HepG2 (cell line): Measurements from ENCODE around the gene RPS2. TPM values are rescaled to one million over a fixed set of nuclear protein-coding genes. Genes with fewer than 3 reads are reported as not detected.

Experiments
- ATAC-seq: fragments of 200-7000 bp; cut with Tn5 transposase; 3 replicates; pipeline ENCODE4 v1.9.1; 2020; ENCODE audit warnings: mild to moderate bottlenecking, moderate library complexity
- BruUV-seq: library from RNA; stranded (reverse); fragments of 400-500 nt; replicated peaks from 2 replicates; lab custom pipeline; 2021; lab: Mats Ljungman, UMichigan
- CTCF ChIA-PET: fragments of 300-600 bp; formaldehyde crosslinking; extraction: SDS; loops from one replicate; lab custom pipeline; 2021; ENCODE audit warnings: low total read pairs, inconsistent platforms, low intra/inter-chr PET ratio; lab: Yijun Ruan, JAX
- POLR2A ChIA-PET: fragments of 350-600 bp; sonication (Branson Sonifier 250); formaldehyde crosslinking; loops from one replicate; lab custom pipeline; 2020; ENCODE audit warnings: antibody characterized with exemption, inconsistent platforms; lab: Yijun Ruan, JAX
- DNase-seq: peaks from one replicate; pipeline ENCODE4 v3.0.0-alpha.2; 2015; ENCODE audit warnings: low spot score
- FAIRE-seq: peaks from 3 replicates; lab custom pipeline; 2011; peaks lifted over from hg19 to GRCh38; lab: Jason Lieb, UNC
- H2AFZ ChIP-seq: one replicate; pipeline ENCODE4 v1.6.1; 2011; ENCODE audit warnings: low read length, inconsistent platforms
- H3K27ac ChIP-seq: fragments of 300-600 bp; 3 replicates; pipeline ENCODE4 v1.8.0; 2011; ENCODE audit warnings: mixed run types, mild to moderate bottlenecking, mixed read lengths, low read length, inconsistent platforms; ENCODE audit not compliant: insufficient read depth; ENCODE audit errors: extremely low read length
- H3K27me3 ChIP-seq, 2 experiments: fragments of 200-600 bp in 1 of 2; 2 replicates in 1 of 2; 3 replicates in 1 of 2; pipeline versions ENCODE4 v1.6.0 to v1.8.0; 2011; ENCODE audit warnings: low read length in 2 of 2, mild to moderate bottlenecking in 2 of 2, moderate library complexity in 2 of 2, inconsistent platforms in 1 of 2; ENCODE audit not compliant: insufficient read depth in 2 of 2, control insufficient read depth in 1 of 2
- H3K36me3 ChIP-seq, 2 experiments: fragments of 200-600 bp in 1 of 2; replicated peaks in 1 of 2; 2 replicates in 1 of 2; 3 replicates in 1 of 2; pipeline versions ENCODE4 v1.5.1 to v1.8.0; 2011; ENCODE audit warnings: low read length in 2 of 2, inconsistent platforms in 1 of 2; ENCODE audit not compliant: insufficient read depth in 2 of 2, control insufficient read depth in 1 of 2
- H3K4me1 ChIP-seq: 2 replicates; pipeline ENCODE4 v1.5.1; 2012; ENCODE audit warnings: low read length, inconsistent platforms; ENCODE audit not compliant: insufficient read depth
- H3K4me2 ChIP-seq: 2 replicates; pipeline ENCODE4 v1.6.0; 2011; ENCODE audit warnings: low read depth, low read length, inconsistent platforms
- H3K4me3 ChIP-seq, 3 experiments: fragments of 200-600 bp in 1 of 3; sonication (generic), shearing (Covaris generic) in 1 of 3; replicated peaks in 1 of 3; 2 replicates each; pipeline ENCODE4 v1.5.1; 2011 to 2016; ENCODE audit warnings: low read length in 3 of 3, inconsistent platforms in 2 of 3, low read depth in 2 of 3, mild to moderate bottlenecking in 2 of 3, control low read depth in 1 of 3, mixed read lengths in 1 of 3; ENCODE audit not compliant: insufficient read depth in 1 of 3
- H3K79me2 ChIP-seq: one replicate; pipeline ENCODE4 v1.6.1; 2011; ENCODE audit warnings: low read length, inconsistent platforms; ENCODE audit not compliant: insufficient read depth
- H3K9ac ChIP-seq: 2 replicates; pipeline ENCODE4 v1.6.0; 2011; ENCODE audit warnings: mild to moderate bottlenecking, low read depth, low read length, inconsistent platforms; ENCODE audit not compliant: insufficient read depth
- H3K9me3 ChIP-seq: 2 replicates; pipeline ENCODE4 v1.5.1; 2012; ENCODE audit warnings: mild to moderate bottlenecking, low read length
- H4K20me1 ChIP-seq: 2 replicates; pipeline ENCODE4 v1.6.0; 2011; ENCODE audit warnings: inconsistent platforms, mild to moderate bottlenecking, low read length, moderate library complexity; ENCODE audit not compliant: insufficient read depth
- DMTF1 ChIP-seq: sonication (generic); formaldehyde crosslinking; IDR thresholded peaks from 2 replicates; pipeline ENCODE4 v1.4.0; 2020; ENCODE audit warnings: mild to moderate bottlenecking, missing genetic modification reagents
- FIP1L1 ChIP-seq: fragments of 200-400 bp; formaldehyde crosslinking; IDR thresholded peaks from 2 replicates; pipeline ENCODE4 v1.6.1; 2018; ENCODE audit warnings: low read depth, mild to moderate bottlenecking, low read length, moderate library complexity, borderline replicate concordance; ENCODE audit not compliant: insufficient read depth
- HNF1B ChIP-seq: sonication (generic); formaldehyde crosslinking; IDR thresholded peaks from 2 replicates; pipeline ENCODE4 v1.5.1; 2020; ENCODE audit warnings: mild to moderate bottlenecking, moderate library complexity, missing genetic modification reagents
- KDM5A ChIP-seq: fragments of 200-600 bp; sonication (generic); IDR thresholded peaks from 2 replicates; pipeline ENCODE4 v1.7.0; 2018; ENCODE audit warnings: antibody characterized with exemption, mild to moderate bottlenecking, low read length, borderline replicate concordance
- PRPF4 ChIP-seq: fragments of 200-400 bp; formaldehyde crosslinking; IDR thresholded peaks from 2 replicates; pipeline ENCODE4 v1.6.1; 2016; ENCODE audit warnings: low read length, low read depth; ENCODE audit not compliant: poor library complexity, severe bottlenecking
- SKI ChIP-seq: fragments of 450-650 bp; IDR thresholded peaks from one replicate; pipeline ENCODE4 v1.6.1; 2018; ENCODE audit warnings: mild to moderate bottlenecking; ENCODE audit not compliant: partially characterized antibody
- TGIF2 ChIP-seq: IDR thresholded peaks from 2 replicates; pipeline ENCODE4 v1.6.1; 2016; ENCODE audit warnings: control low read depth, missing compliant biosample characterization
- XBP1 ChIP-seq: sonication (generic); formaldehyde crosslinking; IDR thresholded peaks from 2 replicates; pipeline ENCODE4 v1.5.0; 2020; ENCODE audit warnings: missing genetic modification reagents
- ZBTB2 ChIP-seq: sonication (generic); formaldehyde crosslinking; IDR thresholded peaks from 2 replicates; pipeline ENCODE4 v1.8.0; 2022; ENCODE audit warnings: low read depth, missing genetic modification reagents
- ZNF180 ChIP-seq: sonication (generic); formaldehyde crosslinking; IDR thresholded peaks from 2 replicates; pipeline ENCODE4 v1.4.0; 2020; ENCODE audit warnings: low read depth, missing genetic modification reagents, borderline replicate concordance
- ZNF282 ChIP-seq: fragments of 450-650 bp; IDR thresholded peaks from 2 replicates; pipeline ENCODE4 v1.6.1; 2018; ENCODE audit not compliant: partially characterized antibody
- ZNF335 ChIP-seq: sonication (generic); formaldehyde crosslinking; IDR thresholded peaks from 2 replicates; pipeline ENCODE4 v1.4.0; 2020; ENCODE audit warnings: missing genetic modification reagents
- ZNF460 ChIP-seq: sonication (generic); formaldehyde crosslinking; IDR thresholded peaks from 2 replicates; pipeline ENCODE4 v1.5.1; 2020; ENCODE audit warnings: missing genetic modification reagents, mild to moderate bottlenecking, borderline replicate concordance
- ZNF614 ChIP-seq: IDR thresholded peaks from 2 replicates; pipeline ENCODE4 v1.6.1; 2018; ENCODE audit warnings: missing biosample characterization, missing genetic modification reagents, inconsistent platforms, borderline replicate concordance
- ZNF879 ChIP-seq: sonication (generic); formaldehyde crosslinking; IDR thresholded peaks from 2 replicates; pipeline ENCODE4 v1.8.1; 2023; ENCODE audit warnings: missing genetic modification reagents
- WGBS: methylation state at CpG from one replicate; pipeline ENCODE4 v1.1.6; 2017; ENCODE audit warnings: low lambda C conversion rate; 5-methylcytosine and 5-hydroxymethylcytosine counted together
- in situ Hi-C: cut with HindIII; loops from 2 replicates; pipeline ENCODE4 v1.10.0; 2017; ENCODE audit warnings: low pct_unique_long_range_greater_than_20kb; ENCODE audit not compliant: extremely low pct_ligation_motif_present
- intact Hi-C: fragments of 100-400 bp; cut with micrococcal nuclease; formaldehyde crosslinking; loops from one replicate; pipeline ENCODE4 v1.10.0; 2022; ENCODE audit not compliant: unreplicated experiment
- polyA plus RNA-seq, 8 experiments: library from polyadenylated mRNA; depleted of rRNA in 3 of 8; stranded (reverse) in 7 of 8; unstranded in 1 of 8; fragments of >200 nt; fragmentation: Illumina TruSeq in 4 of 8; extraction: Trizol in 4 of 8; gene quantifications; 2 replicates each; pipeline versions ENCODE4 v1.2.1 to v1.2.3, GENCODE V29; 2011 to 2016; ENCODE audit warnings: low read depth in 4 of 8, missing spikeins in 1 of 8, mixed read lengths in 1 of 8; ENCODE audit not compliant: insufficient read depth in 1 of 8
- total RNA-seq, 5 experiments: library from RNA; depleted of rRNA; stranded (reverse); fragments of >200 nt; fragmentation: Illumina TruSeq; extraction: Trizol; gene quantifications; 2 replicates each; pipeline ENCODE4 v1.2.3, GENCODE V29; 2016; ENCODE audit warnings: low read depth in 1 of 5

The RPS2 gene
- total and polyA plus RNA-seq, 2 of the 13 experiments (the other 11 are each of a cell fraction or from before 2014, with no cell fraction given): 1,908 to 4,514 TPM

GRCh38 chr16:1976951-1977874 lies 12.6 kb upstream of the RPS2 start (continued):
- TF ChIP-seq HNF1B: no peak

DNA sequence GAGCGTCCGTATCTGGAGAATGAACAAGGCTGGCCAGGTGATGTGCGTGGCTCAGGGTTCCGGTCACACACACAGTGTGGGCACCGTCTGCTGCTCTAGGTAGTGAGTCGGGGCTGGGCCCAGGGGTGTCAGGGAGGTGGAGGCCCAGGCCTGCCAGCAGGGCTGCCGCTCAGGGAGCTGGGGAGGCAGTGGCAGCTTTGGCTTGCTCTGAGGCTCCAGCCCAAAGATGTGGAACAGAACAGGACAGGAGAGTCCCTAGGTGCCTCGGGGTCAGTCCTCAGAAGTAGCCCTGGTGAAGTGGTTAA lies 11.5 kb upstream of the RPS2 start:
- peaks cover 14% of the 10 kb centered on the region for H3K79me2 ChIP-seq
- H3K9ac ChIP-seq: no peak overlapping the region
- H3K9me3 ChIP-seq: no peaks in the 10 kb centered on the region
- whole genome bisulfite sequencing: 97% methylated on average over 8 of the region's 8 CpGs
- no peak for DNase-seq
- no peak overlapping the region for H2AFZ ChIP-seq
- no peak overlapping the region for H3K4me3 ChIP-seq
- in situ Hi-C loops (no loop called here), intact Hi-C loops (no loop called here)
- H4K20me1 ChIP-seq: no peaks in the 10 kb centered on the region
- H3K36me3 ChIP-seq: peaks cover 21 to 34% of the 10 kb centered on the region in 2 experiments; a peak in 3 of 5 replicates
- no peaks in the 10 kb centered on the region for H3K27me3 ChIP-seq
- no TSS peak for BruUV-seq
- FAIRE-seq: no peak
- peaks cover 12% of the 10 kb centered on the region for H3K4me1 ChIP-seq
- no peak for ATAC-seq
- ChIA-PET CTCF (no interaction called here), POLR2A (no interaction called here)
- no peak overlapping the region for H3K27ac ChIP-seq
- H3K4me2 ChIP-seq: no peak overlapping the region
- TF ChIP-seq ZNF335 (CRISPR knock-in tag): no peak
- no peak for TF ChIP-seq DMTF1 (CRISPR knock-in tag)
- no peak for TF ChIP-seq ZNF879 (CRISPR knock-in tag)
- no peak for TF ChIP-seq PRPF4
- TF ChIP-seq ZBTB2 (CRISPR knock-in tag): no peak
- no peak for TF ChIP-seq XBP1 (CRISPR knock-in tag)
- TF ChIP-seq ZNF282: no peak
- no peak for TF ChIP-seq KDM5A
- TF ChIP-seq ZNF614 (CRISPR knock-in tag): no peak
- TF ChIP-seq ZNF180 (CRISPR knock-in tag): no peak
- TF ChIP-seq ZNF460 (CRISPR knock-in tag): no peak
- no peak for TF ChIP-seq SKI
- no peak for TF ChIP-seq TGIF2 (CRISPR knock-in tag)
- no peak for TF ChIP-seq FIP1L1
